ENCODE data around the gene KNG1.

KNG1 gene

GRCh38 chr3:186782542-186783057 is 65.4 kb downstream of the KNG1 start:
- no peak for DNase-seq

GRCh38 chr3:186783058-186783730 is 66.0 kb downstream of the KNG1 start, which contains the start of gene EIF4A2:
Gene EIF4A2, plus strand, starts transcription at chr3:186783577. Its CDS starts 34 bp downstream, at chr3:186783611.
- DNase-seq, result peak; percentile 88 to 91

- peak; percentile 71 to 77 for DNase-seq
Measured at GRCh38 chr3:186783731-186784515, 66.8 kb downstream of the KNG1 start.

- DNase-seq, result no peak
Measured at GRCh38 chr3:186784820-186785494, 67.8 kb downstream of the KNG1 start.

- no peak for DNase-seq
Measured at GRCh38 chr3:186785495-186786018, 68.4 kb downstream of the KNG1 start.

- DNase-seq, result no peak
Measured at GRCh38 chr3:186786922-186787321, 69.8 kb downstream of the KNG1 start.

- no peak for DNase-seq
Measured at GRCh38 chr3:186787642-186788481, 70.7 kb downstream of the KNG1 start.

- no peak for DNase-seq
Measured at GRCh38 chr3:186788482-186789370, 71.6 kb downstream of the KNG1 start.

- DNase-seq, result no peak
Measured at GRCh38 chr3:186789554-186790260, 72.5 kb downstream of the KNG1 start.

- peak; percentile 29 to 50 for DNase-seq
Measured at GRCh38 chr3:186790261-186790981, 73.3 kb downstream of the KNG1 start.
